ENCODE data around the gene IKBKE.
A peak's percentile ranks its signal among the peaks of the same experiment; 100 is the strongest.

IKBKE gene

GRCh38 chr1:206506405-206507283, 36.4 kb downstream of the IKBKE start:
- H3K27me3 ChIP-seq (ENCODE audit: control insufficient read depth in 3 of 3, insufficient read depth in 3 of 3, low read depth in 1 of 3, low read length in 3 of 3): peaks cover 11 to 97% (median 47%) of the 10 kb centered on the region in 3 experiments
- WGBS, 2 donors (ENCODE audit: extremely low coverage in 2 of 2, insufficient read length in 2 of 2, insufficient replicate concordance in 1 of 2): no CpG with 5 or more reads among the region's 48 CpGs

GRCh38 chr1:206507284-206508129, 37.2 kb downstream of the IKBKE start, which contains the start of gene RASSF5:
TSS of gene RASSF5 (plus strand) at chr1:206507531. CDS start at chr1:206507603, 72 bp downstream.
- Histone ChIP-seq H3K9me3 (replicated peaks in 1 of 2; ENCODE audit: control insufficient read depth in 2 of 2, insufficient read depth in 1 of 2, low read depth in 1 of 2, low read length in 2 of 2) (no peaks in the 10 kb centered on the region), H3K9ac (ENCODE audit: low read depth, low read length, poor library complexity) (no peak within 1 kb of the TSS), H4K91ac (ENCODE audit: low read depth, low read length, poor library complexity) (no peak within 1 kb of the TSS), H3K14ac (ENCODE audit: low read length) (no peak within 1 kb of the TSS), H2BK5ac (ENCODE audit: low read length) (no peak within 1 kb of the TSS), H2AK5ac (ENCODE audit: low read depth, low read length) (no peak within 1 kb of the TSS), H2BK12ac (ENCODE audit: low read length) (no peak within 1 kb of the TSS), H3K4me1 (ENCODE audit: control insufficient read depth in 2 of 2, insufficient read depth in 1 of 2, low read depth in 1 of 2, low read length in 2 of 2) (peaks cover 5 to 12% of the 10 kb centered on the region in 2 donors), H3K4me3 (ENCODE audit: low read length in 2 of 2) (peak within 1 kb of the TSS in 1 of 2 donors; percentile 74), H3K23ac (ENCODE audit: low read depth, low read length, poor library complexity) (peak within 1 kb of the TSS; percentile 31), H2AFZ (ENCODE audit: low read length) (peak within 1 kb of the TSS; percentile 70), H3K79me1 (ENCODE audit: low read depth, low read length) (no peaks in the 10 kb centered on the region), H3K4ac (ENCODE audit: low read length) (no peak within 1 kb of the TSS), H3K27ac (replicated peaks; ENCODE audit: low read length) (no peak within 1 kb of the TSS), H2BK15ac (ENCODE audit: low read length) (no peak within 1 kb of the TSS), H2BK120ac (ENCODE audit: low read depth, low read length) (no peak within 1 kb of the TSS), H3K36me3 (replicated peaks in 1 of 2; ENCODE audit: control insufficient read depth in 2 of 2, insufficient read depth in 2 of 2, low read length in 2 of 2) (no peaks in the 10 kb centered on the region), H3K4me2 (ENCODE audit: insufficient read depth, low read length, poor library complexity, severe bottlenecking) (peak within 1 kb of the TSS; percentile 73), H3K27me3 (ENCODE audit: control insufficient read depth in 3 of 3, insufficient read depth in 3 of 3, low read depth in 1 of 3, low read length in 3 of 3) (peaks cover 11 to 93% (median 47%) of the 10 kb centered on the region in 3 experiments), H3K18ac (ENCODE audit: low read length) (peak within 1 kb of the TSS; percentile 68), H4K8ac (ENCODE audit: low read depth, low read length) (no peak within 1 kb of the TSS)
- DNase-seq (ENCODE audit: low spot score): peak; percentile 40
- no CpG with 5 or more reads among the region's 97 CpGs for WGBS, 2 donors (ENCODE audit: extremely low coverage in 2 of 2, insufficient read length in 2 of 2, insufficient replicate concordance in 1 of 2)

More at GRCh38 chr1:206506405-206507283, 36.4 kb downstream of the IKBKE start:
- H3K4ac ChIP-seq (ENCODE audit: low read length): no peak overlapping the region
- no peak overlapping the region for H2BK15ac ChIP-seq (ENCODE audit: low read length)
- H3K9me3 ChIP-seq (replicated peaks in 1 of 2; ENCODE audit: control insufficient read depth in 2 of 2, insufficient read depth in 1 of 2, low read depth in 1 of 2, low read length in 2 of 2): no peaks in the 10 kb centered on the region
- H3K4me2 ChIP-seq (ENCODE audit: insufficient read depth, low read length, poor library complexity, severe bottlenecking): peak overlapping the region; percentile 73
- H3K23ac ChIP-seq (ENCODE audit: low read depth, low read length, poor library complexity): no peak overlapping the region
- no peaks in the 10 kb centered on the region for H3K36me3 ChIP-seq (replicated peaks in 1 of 2; ENCODE audit: control insufficient read depth in 2 of 2, insufficient read depth in 2 of 2, low read length in 2 of 2)
- no peak overlapping the region for H3K9ac ChIP-seq (ENCODE audit: low read depth, low read length, poor library complexity)
- no peaks in the 10 kb centered on the region for H3K79me1 ChIP-seq (ENCODE audit: low read depth, low read length)
- peak overlapping the region; percentile 70 for H2AFZ ChIP-seq (ENCODE audit: low read length)
- no peak overlapping the region for H2BK5ac ChIP-seq (ENCODE audit: low read length)
- no peak overlapping the region for H3K27ac ChIP-seq (replicated peaks; ENCODE audit: low read length)
- H4K91ac ChIP-seq (ENCODE audit: low read depth, low read length, poor library complexity): no peak overlapping the region
- peak overlapping the region; percentile 68 for H3K18ac ChIP-seq (ENCODE audit: low read length)
- no peak overlapping the region for H3K14ac ChIP-seq (ENCODE audit: low read length)
- H4K8ac ChIP-seq (ENCODE audit: low read depth, low read length): no peak overlapping the region
- no peak overlapping the region for H2BK120ac ChIP-seq (ENCODE audit: low read depth, low read length)
- H2AK5ac ChIP-seq (ENCODE audit: low read depth, low read length): no peak overlapping the region
- DNase-seq (ENCODE audit: low spot score): no peak
- H3K4me3 ChIP-seq (ENCODE audit: low read length in 2 of 2): peak overlapping the region in 1 of 2 donors; percentile 74
- H3K4me1 ChIP-seq (ENCODE audit: control insufficient read depth in 2 of 2, insufficient read depth in 1 of 2, low read depth in 1 of 2, low read length in 2 of 2): peaks cover under 1 to 4% of the 10 kb centered on the region in 2 donors
- H2BK12ac ChIP-seq (ENCODE audit: low read length): no peak overlapping the region

GRCh38 chr1:206508130-206508889, 38.0 kb downstream of the IKBKE start:
- H2BK5ac ChIP-seq (ENCODE audit: low read length): no peak overlapping the region
- no peak overlapping the region for H4K91ac ChIP-seq (ENCODE audit: low read depth, low read length, poor library complexity)
- no peak overlapping the region for H3K14ac ChIP-seq (ENCODE audit: low read length)
- no peak overlapping the region for H3K4ac ChIP-seq (ENCODE audit: low read length)
- no peaks in the 10 kb centered on the region for H3K9me3 ChIP-seq (replicated peaks in 1 of 2; ENCODE audit: control insufficient read depth in 2 of 2, insufficient read depth in 1 of 2, low read depth in 1 of 2, low read length in 2 of 2)
- no peak overlapping the region for H3K9ac ChIP-seq (ENCODE audit: low read depth, low read length, poor library complexity)
- no peak overlapping the region for H3K23ac ChIP-seq (ENCODE audit: low read depth, low read length, poor library complexity)
- H3K36me3 ChIP-seq (replicated peaks in 1 of 2; ENCODE audit: control insufficient read depth in 2 of 2, insufficient read depth in 2 of 2, low read length in 2 of 2): no peaks in the 10 kb centered on the region
- peaks cover 11 to 92% (median 47%) of the 10 kb centered on the region in 3 experiments for H3K27me3 ChIP-seq (ENCODE audit: control insufficient read depth in 3 of 3, insufficient read depth in 3 of 3, low read depth in 1 of 3, low read length in 3 of 3)
- no peak overlapping the region for H3K18ac ChIP-seq (ENCODE audit: low read length)
- no peak overlapping the region for H4K8ac ChIP-seq (ENCODE audit: low read depth, low read length)
- no peak overlapping the region for H2BK15ac ChIP-seq (ENCODE audit: low read length)
- H2BK120ac ChIP-seq (ENCODE audit: low read depth, low read length): no peak overlapping the region
- H2AFZ ChIP-seq (ENCODE audit: low read length): no peak overlapping the region
- no peak overlapping the region for H2BK12ac ChIP-seq (ENCODE audit: low read length)
- no peak for DNase-seq (ENCODE audit: low spot score)
- H2AK5ac ChIP-seq (ENCODE audit: low read depth, low read length): no peak overlapping the region
- WGBS, 2 donors (ENCODE audit: extremely low coverage in 2 of 2, insufficient read length in 2 of 2, insufficient replicate concordance in 1 of 2): no CpG with 5 or more reads among the region's 15 CpGs
- H3K79me1 ChIP-seq (ENCODE audit: low read depth, low read length): no peaks in the 10 kb centered on the region
- H3K4me2 ChIP-seq (ENCODE audit: insufficient read depth, low read length, poor library complexity, severe bottlenecking): peak overlapping the region; percentile 73
- H3K27ac ChIP-seq (replicated peaks; ENCODE audit: low read length): no peak overlapping the region
- H3K4me3 ChIP-seq (ENCODE audit: low read length in 2 of 2): no peak overlapping the region
- peaks cover 5 to 17% of the 10 kb centered on the region in 2 donors for H3K4me1 ChIP-seq (ENCODE audit: control insufficient read depth in 2 of 2, insufficient read depth in 1 of 2, low read depth in 1 of 2, low read length in 2 of 2)

All from neuronal stem cell (in vitro differentiated cells).